ENCODE results near the gene SPAG16.

The SPAG16 gene

DNA sequence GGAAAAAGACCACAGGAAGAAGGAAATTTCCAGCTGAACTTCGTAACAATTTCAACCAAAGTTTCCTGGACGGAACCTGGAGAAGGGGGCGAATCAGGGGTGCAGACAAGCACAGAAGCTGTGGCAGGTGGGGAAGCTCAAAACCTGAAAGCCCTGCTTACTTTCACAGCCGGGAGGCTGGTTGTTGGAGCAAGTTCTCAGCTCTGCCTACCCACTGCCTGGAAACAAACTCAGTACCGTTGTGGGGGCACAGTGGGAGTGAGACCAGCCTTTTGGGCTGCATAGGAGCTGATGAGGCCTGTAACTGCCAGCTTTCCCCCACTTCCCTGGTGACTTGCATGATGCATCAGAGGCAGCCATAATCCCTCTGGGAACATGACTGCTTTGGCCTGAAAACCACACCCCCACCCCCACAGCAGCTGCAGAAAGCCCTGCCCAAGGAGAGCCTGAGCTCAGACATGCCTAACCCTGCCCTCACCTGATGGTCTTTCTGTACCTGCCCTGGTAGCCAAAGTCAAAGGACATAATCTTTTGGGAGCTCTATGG, 919.6 kb downstream of the SPAG16 start:
- no peak for DNase-seq

DNA sequence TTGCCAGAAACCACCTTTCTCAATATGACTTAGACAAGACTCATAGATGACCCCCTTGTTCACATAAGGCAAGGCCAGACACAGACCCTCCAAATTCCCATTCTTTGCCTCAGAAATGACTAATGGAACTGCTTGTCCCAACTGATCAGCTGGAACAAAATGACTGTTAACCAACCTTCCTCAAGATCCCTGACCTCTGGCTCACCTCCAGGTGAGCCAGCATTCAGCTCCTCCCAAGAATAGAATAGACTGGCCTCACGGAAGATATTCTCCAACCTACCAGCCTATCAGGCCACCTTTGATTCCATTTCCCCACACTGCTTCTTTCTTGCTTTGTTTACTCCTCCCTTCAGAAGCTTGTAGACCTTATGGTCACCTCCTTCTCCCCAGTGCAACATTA, 930.8 kb downstream of the SPAG16 start:
- no peak for DNase-seq

DNA sequence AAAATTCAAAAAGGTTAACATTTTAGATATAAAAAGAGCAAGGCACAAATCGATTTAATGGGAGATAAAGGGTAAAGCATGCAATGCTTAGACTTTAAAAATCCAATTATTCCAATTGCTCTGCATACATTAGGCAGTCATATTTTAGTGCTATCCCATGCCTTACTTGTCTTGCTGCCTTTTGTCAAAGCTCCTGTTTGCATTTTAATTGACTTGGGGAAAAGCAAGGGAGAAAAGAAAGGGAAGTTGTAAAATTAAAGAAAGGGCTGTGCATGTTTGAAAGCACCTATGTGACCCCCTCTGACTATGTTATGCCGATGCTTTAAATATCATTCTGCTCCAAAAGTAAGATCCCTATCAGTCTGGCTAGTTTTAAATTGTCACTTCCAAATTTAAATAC, 932.9 kb downstream of the SPAG16 start:
- DNase-seq: no peak

DNA sequence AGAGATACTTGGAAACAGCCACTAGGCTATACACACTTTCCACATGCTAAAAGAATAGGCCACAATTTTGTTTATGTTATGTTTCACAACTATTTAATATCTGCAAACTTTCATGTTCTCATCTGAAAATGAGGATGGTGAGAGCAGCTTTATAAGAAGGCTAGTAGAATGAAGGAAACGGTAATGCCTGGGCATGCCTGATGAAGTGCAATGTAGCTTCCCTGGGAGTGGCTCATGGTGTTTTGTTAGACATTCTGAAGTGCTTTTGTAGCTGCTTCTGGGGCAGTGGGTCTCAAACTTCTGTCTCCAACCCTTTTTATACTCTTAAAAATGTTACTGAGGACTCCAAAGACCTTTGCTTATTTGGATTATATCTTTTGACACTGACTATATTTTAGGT, 933.3 kb downstream of the SPAG16 start:
- no peak for DNase-seq

DNA sequence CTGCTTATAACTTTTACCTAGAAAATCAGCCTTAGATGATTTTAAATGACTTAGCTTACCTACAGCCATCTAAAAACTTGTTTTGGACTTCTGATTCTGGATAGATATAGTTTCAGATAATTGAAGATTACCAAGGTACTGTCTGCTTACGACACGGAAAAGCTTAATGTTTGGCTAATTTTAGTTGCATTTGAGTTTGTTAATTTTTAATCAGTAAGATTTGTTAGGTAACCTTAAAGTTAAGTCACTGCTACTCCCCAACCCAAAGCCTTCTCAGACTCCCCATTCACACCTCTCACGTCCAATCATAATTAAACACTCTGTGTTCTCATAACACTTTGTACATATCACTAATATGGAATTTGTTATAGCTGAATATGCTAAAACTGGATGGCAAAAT, 936.0 kb downstream of the SPAG16 start:
- DNase-seq: no peak

DNA sequence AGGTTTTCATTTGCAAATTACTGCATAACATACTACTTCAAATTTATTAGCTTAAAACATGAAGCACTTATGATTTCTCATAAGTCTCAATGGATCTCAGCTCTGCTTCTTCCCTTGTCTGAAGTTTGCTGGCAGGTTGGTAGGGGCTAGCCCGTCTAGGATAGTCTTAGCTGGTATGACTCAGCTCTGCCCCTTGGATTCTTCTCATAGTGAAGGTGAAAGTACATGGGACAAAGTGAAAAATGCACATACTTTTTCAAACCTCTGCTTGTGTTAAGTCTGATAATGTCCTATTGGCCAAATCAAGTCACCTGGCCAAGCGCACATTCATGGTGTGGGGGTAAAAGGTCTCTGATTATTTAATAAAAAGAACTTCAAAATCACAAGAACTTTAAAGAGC, 941.8 kb downstream of the SPAG16 start:
- DNase-seq: no peak

DNA sequence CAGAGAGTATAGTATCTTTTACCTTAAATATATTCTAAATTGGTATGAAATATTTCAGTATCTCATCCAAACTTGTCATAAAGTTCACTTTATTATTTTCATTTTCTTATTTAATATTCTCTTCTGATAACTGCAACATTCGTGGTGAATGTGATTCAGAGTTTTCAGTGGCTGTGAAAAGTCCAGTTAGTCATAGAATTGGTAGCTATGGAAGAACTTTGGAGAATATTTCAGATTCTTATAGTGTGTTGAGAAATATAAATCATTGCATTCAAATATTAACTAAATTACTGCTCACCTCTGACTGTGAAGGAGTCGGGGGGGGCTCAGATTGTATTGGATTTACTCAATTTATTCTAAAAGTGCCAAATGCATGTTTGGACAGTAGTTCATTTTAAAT, 948.0 kb downstream of the SPAG16 start:
- DNase-seq: no peak

DNA sequence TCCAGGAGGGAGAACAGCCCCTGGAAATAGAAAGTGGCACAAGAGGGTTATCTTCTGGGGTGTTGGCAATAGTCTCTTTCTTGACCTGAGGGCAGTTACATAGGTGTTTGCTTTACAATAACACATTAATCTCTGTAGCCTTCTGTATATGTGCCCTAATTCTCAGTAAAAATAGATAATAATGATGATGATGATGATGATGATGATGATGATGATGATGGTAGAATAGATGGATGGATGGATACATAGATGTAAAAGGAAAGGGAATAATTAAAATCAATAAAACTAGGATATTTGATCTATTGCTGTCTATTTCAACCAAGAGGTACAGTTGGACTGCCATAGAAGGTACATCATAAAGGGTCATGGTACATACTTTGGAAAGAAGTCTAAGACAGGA, 948.9 kb downstream of the SPAG16 start:
- no peak for DNase-seq

DNA sequence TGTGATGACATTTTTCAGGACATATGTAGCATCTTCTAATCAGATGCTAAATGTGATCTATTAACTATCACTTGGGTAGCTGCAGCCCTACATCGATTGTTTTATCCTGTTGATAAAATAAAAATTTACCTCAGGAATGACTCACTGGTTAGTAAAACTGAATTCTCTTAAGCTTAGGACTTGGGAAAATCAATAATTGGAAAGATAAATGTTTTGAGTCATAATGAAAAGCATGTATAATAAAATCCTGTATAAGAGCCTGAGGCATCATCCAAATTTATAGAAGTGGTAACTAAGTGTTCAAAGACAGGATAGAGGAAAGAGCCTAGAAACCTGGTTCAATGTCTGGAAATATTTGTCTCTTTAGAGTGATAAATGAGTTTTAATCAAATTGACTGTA, 958.5 kb downstream of the SPAG16 start:
- DNase-seq: no peak

DNA sequence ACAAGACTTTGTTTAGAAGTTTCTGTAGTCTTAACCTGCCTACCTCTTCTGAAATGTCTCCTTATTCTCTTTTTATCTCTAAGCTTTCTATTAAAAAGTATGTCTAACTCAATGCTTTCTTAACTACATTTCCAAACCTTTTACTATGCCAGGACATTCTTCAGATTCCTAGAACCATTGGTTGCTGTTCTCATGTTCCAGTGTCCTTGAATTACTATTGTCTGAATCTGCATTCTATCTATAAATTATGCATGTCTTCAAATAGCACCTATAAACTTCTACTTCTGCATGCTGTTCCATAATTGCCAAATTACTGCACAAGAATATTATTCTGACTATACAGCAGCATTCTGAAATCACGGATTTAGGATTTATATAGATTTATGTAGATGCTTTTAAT, 960.6 kb downstream of the SPAG16 start:
- DNase-seq: no peak

DNA sequence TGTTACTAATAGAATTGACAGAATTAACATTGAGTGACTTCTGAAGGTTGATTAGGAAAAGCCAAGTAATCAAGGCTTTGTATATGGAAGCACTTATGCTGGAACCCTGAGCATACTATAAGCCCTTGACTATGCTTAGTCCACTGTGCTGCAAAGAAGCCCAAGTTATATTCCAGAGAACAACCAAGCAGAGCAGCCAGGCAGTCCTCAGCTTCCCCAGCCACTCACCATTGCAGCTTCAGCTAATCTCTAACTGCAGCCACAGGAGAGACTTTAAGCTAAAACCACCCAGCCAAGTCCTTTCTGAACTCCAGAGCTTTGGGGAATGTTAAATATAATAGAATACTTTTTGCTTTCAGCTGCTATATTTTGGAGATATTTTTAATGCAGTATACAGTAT, 962.2 kb downstream of the SPAG16 start:
- DNase-seq: no peak

DNA sequence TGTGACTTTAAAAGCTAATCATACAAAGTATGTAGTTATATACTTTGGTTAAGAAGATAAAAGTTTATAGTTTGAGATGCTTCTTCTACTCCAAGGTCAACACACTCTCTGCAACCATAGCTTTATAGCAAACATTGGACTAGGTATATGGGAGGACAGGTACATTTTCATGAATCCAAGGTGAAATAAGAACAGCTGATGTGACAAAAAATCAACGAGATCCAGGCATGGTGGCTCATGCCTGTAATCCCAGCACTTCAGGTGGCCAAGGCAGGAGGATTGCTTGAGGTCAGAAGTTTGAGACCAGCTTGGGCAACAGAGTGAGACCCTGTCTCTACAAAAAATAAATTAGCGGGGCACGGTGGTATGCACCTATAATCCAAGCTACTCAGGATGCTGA, 963.3 kb downstream of the SPAG16 start:
- DNase-seq: no peak

DNA sequence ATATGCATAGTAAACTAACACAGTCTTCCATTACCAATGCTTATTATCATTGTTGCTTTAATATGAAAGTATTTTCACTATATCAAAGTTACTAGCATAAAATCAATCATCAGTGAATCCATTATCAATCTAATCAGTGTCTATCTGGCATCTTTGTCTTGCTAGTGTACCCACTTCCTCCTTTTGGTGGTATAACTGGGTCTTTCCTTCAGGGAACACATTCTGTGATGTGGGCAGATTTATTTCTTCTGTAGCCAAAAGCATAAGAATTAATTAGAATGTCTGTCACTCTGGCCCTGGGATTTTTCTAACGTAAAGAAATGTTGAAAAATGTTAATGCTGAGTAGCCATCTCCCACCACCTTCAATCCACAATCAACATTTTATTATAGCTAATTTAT, 970.8 kb downstream of the SPAG16 start:
- no peak for DNase-seq

DNA sequence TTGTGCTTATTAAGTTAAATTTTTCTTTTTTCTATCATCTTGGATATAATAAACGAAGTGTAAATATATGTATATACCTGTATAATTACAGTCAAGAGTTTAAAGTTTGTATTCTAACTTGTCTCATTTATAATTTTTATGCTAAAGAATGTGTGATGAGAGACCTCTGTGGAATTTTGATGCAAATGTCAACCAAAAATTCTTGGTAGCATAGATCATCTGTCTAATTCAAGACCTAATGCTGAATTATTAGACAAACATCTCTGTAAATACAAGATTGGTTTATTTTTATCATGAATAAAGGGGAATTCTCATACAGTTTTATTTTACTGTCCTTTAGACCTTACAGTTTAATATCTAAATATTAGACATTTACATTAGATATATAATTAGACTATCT, 977.4 kb downstream of the SPAG16 start:
- no peak for DNase-seq

DNA sequence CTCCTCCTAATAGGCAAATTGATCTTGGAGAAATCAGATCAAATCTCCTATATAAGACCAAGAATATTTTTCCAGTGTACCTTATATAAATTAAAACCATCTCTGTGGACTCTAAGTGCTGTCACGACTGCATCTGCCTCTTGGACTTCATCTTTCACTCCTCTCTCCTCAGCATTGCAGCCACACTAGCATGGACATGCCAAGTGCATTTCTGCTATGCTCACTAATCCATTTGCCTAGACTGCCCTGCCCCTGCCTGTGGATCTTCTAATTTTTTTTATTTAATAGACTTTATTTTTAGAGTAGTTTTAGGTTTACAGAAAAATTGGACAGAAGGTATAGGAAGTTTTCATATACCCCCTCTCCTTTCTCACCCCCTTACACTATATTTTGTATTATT, 979.9 kb downstream of the SPAG16 start:
- no peak for DNase-seq

DNA sequence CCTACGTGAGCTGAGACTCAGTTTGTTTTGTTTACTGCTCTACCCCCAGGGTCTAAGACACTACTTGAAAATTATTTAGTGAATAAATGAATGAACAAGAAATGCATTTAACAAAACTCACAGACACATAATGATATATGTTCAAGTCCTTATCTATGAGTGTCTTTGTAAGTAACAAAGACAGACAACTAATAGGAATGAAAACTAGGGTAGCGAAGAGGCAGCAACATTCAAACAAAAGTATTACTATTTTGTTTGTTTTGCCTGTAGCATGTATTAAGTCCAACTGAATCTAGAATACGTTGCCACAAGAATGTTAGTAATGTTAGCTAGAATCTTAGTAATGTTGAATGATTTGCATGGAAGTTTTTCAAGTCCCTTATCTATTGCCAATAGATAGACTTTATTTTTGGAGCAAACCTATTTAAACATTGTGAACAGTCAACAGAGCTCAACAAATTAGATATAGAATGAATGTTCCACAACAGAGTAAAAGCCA, 981.8 kb downstream of the SPAG16 start:
- no peak for DNase-seq

DNA sequence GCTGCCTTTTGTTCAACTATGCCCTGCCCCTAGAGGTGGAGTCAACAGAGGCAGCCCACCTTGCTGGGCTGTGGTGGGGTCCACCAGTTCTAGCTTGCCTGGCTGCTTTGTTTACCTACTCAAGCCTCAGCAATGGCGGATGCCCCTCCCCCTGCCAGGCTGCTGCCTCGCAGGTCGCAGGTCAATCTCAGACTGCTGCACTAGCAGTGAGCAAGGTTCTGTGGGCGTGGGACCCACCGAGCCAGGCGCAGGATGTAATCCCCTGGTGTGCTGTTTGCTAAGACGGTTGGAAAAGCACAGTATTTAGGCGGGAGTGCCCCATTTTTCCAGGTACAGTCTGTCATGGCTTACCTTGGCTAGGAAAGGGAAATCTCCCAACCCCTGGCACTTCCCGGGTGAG, 993.6 kb downstream of the SPAG16 start:
- no peak for DNase-seq

DNA sequence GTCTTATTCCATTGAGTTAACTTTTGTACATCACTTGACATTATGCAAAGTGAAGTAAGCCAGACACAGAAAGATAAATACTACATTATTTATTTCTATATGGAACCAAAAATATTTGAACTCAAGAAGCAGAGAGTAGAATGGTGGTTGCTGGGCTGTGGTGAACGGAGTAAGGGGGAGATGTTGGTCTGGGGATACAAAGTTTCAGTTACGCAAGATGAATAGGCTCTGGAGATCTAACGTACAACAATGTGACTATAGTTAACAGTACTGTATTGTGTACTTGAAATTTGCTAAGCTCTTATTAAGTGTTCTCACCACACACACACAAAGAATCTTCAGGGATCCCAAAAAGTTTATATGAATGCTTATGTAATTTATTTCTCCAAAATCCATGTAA, 1001.7 kb downstream of the SPAG16 start:
- no peak for DNase-seq

DNA sequence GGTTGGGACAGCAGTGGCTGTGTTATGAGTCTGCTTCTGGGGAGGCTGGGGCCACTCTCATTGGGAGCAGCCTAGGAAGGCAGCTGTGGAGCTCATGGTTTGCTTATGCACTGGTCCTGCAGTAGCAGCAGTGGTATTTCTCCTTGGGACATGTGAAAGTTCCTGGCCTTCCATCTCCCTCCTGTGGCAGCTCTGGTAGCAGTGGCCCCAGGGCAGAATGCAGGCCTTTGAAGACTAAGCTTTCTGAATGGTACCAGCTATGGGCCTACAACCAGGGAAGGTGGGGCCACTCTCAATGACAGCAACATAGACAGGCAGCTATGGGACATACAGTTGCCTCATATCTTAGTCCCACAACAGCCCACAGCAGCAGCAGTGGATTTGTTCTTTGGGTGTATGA, 1009.3 kb downstream of the SPAG16 start:
- no peak for DNase-seq

DNA sequence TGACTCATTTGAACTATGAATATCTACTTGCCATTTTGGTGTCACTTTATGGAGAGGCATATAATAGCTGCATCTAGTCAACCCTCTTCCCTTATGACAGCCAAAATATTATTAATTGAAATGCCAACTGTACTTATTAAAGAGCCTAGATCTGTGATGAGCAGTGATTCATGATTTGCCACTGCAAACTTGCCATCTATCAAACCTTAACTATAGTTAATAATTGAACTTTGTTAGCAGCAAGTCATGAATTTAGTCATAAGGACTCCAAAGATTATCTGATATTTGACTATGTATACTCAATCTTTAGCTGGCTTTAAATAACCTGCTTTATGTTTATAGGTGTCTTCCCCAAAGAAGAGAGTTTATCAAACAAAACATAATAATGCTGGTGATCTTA, 1010.2 kb downstream of the SPAG16 start:
- no peak for DNase-seq

DNA sequence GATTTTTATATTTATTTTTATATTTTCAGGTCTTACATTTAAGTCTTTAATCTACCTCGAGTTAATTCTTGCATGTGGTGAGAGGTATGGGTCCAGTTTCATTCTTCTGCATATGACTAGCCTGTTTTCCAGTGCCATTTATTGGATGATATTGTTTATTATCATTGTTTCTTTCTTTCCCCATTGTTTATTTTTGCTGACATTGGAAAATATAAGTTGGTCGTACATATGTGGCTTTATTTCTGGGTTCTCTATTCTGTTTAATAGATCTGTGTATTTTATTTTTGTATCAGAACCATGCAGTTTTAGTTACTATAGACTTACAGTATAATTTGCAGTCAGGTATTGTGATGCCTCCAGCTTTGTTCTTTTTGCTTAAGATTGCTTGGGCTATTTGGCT, 1013.2 kb downstream of the SPAG16 start:
- no peak for DNase-seq

DNA sequence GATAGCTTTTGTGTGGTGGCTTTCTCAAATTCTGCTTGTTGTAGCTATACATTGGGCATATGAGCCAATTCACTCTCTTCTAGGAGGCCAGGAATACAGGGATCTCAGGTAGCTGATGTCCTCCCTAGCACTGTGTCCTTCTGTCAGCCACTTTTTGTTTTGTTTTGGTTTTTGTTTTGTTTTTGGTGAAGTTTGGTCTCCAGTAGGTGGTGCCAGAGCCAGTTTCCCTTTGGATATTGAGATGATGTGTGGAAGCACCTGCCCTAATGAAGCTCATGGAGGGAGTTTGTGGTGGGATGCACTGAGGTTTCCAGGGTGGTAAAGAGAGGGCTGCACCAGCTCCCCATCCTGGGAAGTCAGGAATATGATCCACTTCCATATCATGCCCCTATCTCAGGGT, 1026.1 kb downstream of the SPAG16 start:
- no peak for DNase-seq

DNA sequence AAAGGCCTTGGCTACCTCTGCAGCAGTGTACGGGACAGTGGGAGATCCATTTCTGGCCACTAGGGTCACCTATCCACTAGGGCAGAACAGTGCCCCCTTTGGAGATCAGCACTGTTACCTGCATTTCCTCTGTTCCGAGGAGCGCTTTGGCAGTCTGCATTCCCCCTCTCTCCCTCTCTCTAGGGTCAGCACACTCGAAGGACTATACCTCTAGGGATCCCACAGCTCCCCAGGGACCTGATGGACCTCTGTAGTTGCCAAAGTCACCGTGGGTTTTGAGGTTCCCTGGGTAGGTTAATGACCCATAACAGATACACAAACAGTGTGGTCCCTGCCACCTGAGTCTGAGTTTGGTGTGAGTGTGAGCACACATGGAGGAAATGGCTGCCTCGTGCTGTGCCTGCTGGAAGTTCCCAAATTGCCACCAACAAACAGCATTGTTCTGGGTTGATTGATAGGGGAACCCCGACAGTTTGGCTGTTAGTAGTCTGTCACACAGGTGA, 1026.8 kb downstream of the SPAG16 start:
- no peak for DNase-seq

DNA sequence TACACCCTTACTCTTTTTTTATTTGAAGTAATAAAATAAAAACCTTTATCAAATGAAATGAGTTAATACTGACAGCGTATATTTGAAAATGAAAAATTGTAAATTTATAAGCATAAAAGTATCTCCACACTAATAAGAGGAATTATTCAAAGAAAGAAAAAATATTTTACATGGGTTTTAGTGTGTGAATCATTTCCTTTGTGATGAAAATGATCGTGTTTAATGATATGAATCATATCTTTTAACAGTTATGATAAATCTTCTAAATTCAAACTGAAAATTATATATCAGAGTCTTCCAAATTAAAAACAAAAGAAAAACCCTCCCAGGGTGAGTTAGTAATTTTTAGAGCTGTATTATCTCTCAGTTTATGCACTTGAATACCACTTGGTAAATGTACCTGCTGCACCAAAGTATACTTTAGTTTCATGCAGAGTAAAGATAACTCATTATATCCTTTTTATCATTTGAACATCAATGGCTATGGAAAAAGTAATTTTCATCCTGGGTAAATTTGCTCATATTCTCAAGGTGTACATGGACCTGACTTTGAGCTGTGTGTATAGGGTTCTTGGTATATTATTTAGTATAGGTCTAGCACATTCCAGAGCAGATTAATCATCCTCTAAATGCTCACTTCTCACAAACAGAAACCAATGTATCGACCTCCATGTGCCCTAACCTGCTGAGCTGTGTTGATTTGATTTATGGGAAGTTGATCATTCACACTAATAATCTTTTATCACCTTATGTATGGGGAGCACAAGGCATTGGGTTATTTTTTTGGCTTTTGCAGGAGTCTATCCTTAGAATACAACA, 1027.9 kb downstream of the SPAG16 start:
- no peak for DNase-seq

DNA sequence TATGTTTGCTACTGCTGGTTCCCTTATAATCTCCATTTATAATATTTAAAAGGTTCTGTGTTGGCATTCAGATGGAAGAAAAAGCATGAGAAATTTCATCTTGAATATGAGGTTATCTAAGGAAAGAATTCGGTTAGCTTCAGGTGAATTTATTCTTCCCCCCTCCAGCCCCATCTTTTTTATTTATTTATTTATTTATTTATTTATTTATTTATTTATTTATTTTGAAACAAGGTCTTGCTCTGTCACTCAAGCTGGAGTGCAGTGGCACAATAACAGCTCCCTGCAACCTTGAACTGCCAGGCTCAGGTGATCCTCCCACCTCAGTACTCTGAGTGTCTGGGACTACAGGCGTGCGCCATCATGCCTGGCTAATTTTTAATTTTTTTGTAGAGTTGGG, 1031.1 kb downstream of the SPAG16 start:
- DNase-seq: no peak

Data from cortex of kidney (tissue), 1 donor.